GM21528 (cell line): Measurements from ENCODE around the gene GPRIN3.
"Not testable (repeated sequence)": the region's sequence is repeated elsewhere in the genome, so short reads cannot be mapped to it uniquely, and the experiment has no call there.

Source experiments
- ATAC-seq: cut with Tn5 transposase; IDR thresholded peaks from one replicate; pipeline ENCODE4 v1.9.1; 2021; ENCODE audit warnings: mild to moderate bottlenecking, moderate library complexity; ENCODE audit not compliant: unreplicated experiment, low FRiP score

Gene GPRIN3

DNA sequence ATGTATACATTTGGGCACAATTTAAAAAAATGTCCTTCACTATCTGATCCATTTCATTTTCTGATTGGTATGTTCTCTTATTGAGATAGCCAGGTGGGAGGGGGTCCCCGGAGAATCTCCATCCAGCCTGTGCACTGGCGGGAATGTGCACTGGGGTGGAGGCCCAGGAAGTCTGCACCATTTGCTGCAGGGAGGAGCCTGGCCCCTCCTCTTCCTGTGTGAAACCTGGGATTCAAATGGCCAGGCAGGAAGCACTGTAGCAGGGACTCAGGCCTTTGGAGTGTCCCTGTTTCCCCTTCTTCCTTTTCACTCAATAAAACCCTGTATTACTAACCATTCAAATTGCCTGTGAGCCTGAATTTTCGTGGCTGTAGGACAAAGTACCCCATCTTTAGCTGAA, 44.3 kb downstream of the GPRIN3 start:
- ATAC-seq, result no peak

DNA sequence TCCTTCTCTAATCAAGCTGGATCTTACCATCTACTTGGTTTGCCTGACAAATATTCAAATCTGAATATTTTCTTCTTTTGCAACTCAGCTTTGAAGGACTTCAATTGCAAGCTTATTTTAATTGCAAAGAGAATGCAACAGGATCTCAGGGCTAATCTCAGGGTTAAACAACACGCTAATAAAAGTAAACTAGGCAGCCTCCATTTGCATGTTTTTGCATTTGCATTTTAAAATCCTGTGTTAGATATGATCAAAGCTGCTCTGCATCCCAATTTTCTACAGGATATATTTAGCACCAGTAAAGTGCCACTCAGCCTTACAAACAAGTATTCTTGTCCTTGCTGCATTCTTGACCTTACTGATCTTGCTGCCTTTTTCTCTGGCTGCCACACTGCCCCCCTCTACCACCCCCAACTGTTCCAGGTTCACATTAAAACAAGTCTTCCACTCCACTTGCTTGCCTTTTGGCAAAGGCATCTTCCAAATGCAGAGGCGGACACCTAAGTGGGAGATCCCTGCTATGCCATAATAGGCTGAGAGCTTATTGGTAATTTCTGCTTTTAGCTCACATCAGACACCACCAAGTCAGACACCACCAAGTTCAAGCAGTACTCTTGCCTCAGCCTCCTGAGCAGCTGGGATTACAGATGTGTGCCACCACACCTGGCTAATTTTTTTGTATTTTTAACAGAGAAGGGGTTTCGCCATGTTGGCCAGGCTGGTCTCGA, 48.1 kb downstream of the GPRIN3 start:
- ATAC-seq, result no peak

DNA sequence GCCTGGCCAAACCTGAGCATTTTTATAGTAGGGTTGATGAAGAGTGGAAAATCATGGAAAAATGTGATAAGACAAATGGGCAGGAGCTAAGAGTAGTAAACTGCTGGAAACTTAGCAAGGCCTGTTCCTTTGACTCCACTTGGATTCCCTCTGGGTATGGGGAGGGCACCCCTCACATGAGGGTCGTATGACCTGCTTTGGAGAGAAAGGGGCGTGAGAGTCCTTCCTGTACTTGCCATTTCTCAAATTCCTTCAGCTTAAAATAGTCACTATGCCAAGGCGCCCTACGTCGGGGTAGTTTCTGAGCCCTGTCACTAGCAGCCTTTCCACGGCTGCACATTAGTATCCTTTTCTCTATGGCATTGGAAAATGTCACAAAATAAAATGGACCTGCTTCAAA, 49.1 kb downstream of the GPRIN3 start:
- no peak for ATAC-seq

DNA sequence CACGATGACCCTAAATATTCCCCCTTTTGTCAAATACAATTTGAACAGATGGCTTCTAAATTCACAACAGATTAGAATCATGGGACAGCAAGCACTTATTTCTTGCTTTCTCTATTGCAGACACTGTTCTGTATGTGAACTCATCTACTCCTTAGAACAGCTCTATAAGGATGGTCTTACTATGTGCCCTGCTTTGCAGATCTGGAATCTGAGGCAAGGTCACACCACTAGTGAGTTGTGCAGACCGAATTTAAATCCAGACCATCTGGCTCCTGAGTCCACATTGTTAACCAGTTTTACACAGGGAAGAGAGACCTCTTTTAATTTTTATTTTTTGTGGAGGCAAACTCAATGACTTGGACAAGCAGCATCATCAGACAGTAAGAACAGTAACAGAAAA, 50.2 kb downstream of the GPRIN3 start:
- ATAC-seq, result no peak

DNA sequence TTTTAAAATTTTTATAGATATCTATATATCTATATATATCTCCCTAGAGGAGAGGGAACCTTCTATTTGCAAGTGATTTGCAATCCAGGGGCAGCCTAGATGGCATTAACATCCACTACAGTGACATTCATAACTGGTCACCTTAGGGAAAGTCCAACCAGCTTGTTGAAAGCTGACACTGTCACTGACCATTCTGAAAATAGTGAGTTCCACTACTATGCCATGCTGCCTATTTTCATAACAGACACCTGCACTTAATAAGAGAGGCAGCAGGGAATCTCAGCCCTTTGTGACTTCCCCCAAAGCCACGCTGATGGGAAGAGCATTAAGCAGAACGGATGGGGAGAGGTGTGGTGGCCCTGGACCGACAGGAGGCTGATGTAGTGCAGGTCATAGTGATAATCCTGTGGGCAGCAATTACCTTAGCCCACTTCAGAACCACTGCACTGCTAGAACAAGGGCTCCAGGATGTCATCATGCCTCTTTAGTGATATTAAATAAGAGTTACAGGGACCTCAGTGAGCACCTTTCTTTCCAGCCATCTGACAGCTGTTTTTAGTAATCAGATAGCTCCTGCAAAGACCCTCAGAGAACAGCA, 51.3 kb downstream of the GPRIN3 start:
- ATAC-seq, result no peak

DNA sequence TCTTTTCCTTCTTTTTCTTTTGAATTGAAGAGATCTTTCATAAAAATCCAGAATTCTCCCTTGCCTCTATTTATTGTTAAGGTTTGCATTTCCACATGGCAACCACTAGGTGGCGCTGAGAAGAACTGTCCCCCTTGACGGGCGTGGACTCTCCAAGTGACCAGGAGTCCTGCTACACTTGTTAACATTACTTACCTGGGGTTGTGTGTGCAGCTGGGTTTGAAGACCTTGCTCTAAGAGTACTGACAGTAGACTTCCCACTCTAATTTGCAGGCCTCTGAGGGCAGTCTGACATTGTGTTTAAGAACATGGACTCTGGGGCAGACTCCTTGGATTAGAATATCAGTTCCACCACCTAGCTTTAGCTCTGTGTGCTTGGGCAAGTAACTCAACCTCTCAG, 52.8 kb downstream of the GPRIN3 start:
- no peak for ATAC-seq

DNA sequence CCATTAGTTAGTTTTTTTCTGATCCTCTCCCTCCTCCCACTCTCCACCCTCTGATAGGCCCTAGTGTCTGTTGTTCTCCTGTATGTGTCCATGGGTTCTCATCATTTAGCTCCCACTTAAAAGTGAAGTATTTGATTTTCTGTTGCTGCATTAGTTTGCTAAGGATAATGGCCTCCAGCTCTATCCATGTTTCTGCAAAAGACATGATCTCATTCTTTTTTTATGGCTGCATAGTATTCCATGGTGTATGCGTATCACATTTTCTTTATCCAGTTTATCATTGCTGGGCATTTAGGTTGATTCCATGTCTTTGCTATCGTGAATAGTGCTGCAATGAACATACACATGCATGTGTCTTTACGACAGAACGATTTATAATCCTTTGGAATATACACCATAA, 53.3 kb downstream of the GPRIN3 start:
- not testable (repeated sequence) for ATAC-seq

DNA sequence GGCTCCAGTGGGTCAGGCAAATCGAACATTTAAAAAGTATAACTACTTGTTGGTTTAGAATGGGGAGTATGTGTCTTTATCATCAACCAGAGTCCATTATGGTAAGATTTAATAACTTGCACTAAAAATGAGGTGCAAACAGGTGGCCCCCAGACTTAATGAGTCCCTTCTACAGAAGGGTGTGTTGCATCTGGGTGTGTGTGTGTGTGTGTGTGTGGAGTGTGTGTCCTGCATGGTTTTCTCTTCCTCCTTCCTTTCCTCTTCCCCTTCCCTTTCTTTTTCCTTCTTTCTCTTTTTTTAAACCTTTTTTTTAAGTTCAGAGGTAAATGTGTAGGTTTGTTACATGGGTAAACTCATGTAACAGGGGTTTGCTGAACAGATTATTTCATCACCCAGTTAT, 53.7 kb downstream of the GPRIN3 start:
- ATAC-seq, result no peak

DNA sequence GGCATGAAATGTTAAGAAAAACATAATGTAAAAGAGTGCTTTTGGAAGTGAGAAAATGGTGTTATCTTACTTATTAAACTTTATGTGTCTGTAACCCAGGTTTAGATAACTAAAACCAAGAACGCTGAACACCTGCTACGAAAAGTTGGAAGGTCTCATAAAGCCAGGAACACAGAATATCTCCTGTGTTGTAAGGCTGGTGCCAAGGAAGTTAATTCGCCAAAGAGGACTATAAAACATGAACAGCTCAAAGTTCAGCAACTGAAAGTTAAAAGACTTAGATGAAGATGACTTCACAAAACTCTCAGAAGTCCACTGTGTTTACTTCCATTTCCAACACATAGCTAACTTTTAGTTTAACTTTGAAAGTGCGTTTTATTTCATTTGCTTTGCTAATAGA, 54.3 kb downstream of the GPRIN3 start:
- no peak for ATAC-seq

DNA sequence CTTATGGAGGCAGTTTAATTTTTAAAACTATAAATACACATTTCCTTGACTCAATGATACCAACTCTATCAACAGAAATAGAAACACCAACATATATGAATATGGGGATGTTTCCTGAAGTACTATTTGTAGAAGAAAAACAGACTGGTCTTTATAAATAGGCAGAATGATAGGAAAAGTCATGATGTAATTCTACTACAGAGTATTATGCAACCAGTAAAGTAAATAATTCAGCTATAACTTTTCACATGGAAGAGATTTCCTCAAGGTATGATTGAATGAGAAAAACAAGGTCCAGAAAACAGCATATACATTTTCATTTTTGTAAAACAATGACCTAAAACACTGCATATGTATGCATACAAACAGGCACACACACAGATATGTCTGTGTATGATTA, 56.2 kb downstream of the GPRIN3 start:
- ATAC-seq, result no peak

DNA sequence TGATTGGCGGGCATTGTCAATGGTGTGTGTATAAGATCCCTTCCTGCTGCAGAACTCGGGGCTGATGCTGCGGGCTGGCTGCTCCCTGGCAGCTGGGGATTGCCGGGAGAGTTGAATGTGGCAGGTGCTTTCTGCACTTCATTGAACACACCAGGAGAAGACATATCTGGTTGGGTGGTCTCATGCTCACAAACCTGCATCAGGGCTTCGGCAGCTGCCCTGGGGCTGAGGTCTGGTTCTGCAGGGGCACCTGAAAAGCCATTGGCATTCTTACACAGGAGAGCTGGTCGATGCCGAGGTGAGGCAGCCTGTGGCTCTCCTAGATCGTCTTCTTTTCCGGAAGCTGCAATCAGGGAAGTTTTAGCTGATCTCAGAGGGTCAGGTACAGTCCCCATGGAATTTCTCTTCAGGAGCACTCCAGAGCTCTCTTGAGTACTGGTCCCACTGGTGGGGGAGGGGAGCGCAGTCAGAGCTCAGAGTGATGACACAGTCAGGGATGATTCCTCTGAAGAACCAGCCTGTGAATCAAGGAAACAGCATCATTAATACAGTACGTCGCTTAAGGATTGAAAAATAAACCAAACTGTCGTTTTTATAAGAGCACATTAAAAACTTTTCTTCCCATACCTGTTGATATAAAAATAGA, 57.8 kb downstream of the GPRIN3 start:
- no peak for ATAC-seq

DNA sequence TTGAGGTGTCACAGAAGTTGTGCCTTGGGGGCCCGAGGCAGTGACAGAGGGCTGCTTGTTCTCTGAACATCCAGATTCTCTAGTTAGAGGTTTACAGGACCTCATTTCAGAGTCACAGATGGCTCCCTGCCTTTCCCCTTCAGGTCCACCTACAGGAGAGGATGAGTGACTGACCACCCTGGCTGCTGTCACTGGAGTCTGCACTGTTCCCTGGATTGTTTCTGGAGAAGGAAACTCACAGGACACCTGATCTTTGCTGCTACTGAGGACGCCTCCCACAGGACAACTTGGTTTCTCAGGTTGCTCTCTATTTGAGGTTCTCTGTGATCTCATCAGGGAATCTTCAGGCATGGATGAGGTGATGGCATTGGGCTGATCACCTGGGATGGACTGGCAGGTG, 58.3 kb downstream of the GPRIN3 start:
- ATAC-seq, result no peak

DNA sequence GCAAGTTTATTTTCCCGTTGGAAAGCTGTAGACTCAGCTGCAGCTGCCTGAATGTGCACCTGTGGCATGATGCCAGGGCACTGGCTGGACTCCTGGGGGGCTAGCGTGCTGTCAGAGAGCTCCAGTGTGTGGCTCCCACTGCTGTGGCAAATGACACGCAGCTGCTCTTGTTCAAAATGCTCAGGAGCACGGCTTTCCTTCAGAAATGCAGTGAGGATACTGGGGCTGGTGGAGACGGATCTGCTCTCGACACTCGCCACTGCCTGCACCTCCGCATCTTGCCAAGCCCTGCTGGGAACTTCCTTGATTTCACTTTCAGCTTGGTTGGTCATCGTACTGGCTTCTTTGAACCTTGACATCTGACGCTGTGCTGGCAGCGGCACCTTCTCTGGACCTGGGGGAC, 58.7 kb downstream of the GPRIN3 start:
- ATAC-seq, result no peak

DNA sequence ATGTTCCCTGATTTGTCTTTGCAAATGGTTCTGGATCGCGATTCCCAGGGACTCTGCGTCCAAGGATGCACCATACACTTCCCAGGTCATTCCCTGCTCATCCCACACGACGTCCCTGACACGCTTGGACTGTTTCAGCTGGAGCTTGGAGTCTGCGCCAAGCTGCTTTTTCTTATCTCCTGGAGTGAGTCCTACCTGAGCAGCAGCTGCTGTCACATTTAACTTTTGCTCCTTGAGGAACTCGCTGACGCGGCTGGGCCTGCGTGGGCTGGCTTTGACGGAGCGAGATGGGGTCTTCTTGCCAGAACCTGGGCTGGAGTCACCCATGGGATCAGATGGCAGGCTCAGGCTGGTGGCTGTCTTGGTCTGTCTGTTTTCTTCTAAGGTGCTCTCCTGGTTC, 59.6 kb downstream of the GPRIN3 start:
- ATAC-seq, result no peak

DNA sequence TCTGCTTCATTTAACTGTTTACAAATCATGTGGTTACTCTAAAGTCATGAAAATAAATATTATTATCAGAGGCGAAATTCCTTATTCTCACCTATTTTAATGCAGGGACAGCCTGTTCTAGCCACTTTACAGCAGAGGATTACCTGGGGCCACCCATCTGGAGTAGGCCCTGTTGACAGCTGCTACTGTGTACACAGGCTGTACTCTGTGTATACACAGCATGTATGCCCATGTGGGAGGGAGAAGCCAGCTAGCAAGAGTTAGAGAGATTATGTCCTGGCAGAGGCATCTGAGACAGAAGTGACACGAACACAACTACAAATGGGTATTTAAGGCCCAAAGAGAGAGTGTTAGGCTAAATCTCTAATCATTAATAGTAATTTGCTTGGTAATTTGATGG, 62.1 kb downstream of the GPRIN3 start:
- ATAC-seq, result no peak

DNA sequence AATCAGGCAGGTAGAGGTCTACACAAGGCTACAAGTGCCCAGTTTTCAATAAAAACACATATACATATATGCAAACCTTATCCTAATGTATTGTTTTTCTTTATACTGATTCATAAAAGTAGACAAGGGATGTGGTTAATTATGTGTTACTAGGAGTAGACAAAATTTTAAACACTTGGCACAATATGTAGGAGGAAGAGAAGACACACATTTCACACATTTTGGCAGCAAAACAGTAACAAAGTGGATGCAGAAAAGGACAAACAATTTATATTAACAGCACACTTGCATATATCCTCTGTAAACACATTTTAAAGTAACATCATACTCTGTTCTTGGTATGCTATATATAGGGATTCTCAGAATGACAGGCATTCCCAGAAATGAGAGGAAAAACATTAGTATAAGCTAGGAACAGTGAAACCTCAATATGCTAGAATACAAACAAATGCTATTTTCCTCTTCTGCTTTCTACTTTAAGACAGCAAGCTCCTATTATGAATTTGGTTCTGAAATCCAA, 63.8 kb downstream of the GPRIN3 start:
- no peak for ATAC-seq

DNA sequence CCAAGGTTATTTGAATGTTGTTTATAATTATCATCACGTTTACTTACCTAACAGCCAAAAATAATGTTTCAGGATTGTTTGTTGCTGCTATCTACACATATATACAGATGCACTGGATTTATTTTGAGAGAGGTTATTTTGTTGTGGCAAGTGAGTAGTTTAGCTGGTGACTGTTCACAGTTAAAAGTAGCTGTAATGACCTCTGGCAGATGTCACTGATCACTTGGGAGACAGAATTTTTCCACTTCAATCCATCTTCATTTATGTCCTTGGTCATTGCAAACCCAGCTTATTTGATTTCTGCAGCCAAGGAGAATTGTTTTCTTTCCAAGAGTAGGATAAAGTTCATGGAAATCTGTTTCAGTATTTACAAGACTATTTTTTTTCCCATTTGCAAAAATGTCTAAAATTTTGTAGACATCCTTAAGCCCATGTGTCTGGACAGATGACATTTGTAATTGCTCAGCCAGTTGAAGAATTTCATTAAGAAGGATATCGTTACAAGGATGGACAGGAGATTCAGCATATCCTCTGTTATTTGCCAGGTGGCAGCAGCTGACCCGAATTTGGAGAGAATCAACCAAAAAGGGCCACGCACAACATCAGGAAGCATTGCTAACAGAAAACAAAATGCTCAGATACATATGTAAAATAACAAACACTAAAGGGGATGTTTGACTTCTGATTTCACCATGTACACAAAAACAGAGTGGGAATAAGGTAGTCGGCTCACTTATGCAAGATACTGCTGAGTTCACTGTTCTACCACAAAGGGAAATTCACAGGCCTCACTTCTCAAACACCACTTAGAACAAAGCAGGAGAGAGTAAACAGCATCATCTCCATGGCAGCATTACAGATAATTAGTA, 64.5 kb downstream of the GPRIN3 start:
- ATAC-seq, result no peak

DNA sequence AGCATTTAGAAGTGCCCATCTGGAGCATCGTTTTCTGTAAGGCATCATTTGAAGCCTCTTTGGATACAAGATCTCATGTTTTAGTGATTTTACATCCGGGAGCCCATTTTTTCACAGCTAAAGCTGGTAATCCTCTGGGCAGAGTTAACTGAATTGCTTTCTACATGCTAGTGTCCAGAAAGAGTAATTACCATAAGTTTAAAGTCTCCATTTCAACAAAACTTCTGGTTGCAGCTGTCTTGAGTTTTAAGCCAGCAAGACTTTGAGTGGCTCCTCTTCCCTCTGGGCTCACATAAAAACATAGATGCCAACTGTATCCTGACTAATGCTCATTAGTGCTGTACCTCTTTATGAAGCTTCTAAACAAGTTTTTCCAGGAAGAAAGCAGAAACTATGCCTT, 65.4 kb downstream of the GPRIN3 start:
- no peak for ATAC-seq

DNA sequence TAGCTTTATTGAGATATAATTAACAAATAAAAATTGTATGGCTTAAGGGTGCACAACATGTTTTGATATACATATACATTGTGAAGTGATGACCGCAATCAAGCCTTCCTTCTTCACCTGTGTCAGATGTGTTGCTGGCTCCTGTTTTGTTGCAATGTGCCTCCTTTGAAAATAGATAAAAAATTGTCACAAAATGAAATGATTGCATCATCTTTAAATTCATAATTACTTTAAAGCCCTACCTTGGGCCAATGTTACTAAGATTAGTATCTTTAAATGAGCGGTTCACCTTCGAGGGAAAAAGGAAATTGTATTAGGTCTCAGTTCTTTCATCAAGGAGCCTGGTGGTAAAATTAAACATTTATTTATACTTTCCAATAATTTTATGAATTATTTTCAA, 77.3 kb downstream of the GPRIN3 start:
- ATAC-seq, result no peak

DNA sequence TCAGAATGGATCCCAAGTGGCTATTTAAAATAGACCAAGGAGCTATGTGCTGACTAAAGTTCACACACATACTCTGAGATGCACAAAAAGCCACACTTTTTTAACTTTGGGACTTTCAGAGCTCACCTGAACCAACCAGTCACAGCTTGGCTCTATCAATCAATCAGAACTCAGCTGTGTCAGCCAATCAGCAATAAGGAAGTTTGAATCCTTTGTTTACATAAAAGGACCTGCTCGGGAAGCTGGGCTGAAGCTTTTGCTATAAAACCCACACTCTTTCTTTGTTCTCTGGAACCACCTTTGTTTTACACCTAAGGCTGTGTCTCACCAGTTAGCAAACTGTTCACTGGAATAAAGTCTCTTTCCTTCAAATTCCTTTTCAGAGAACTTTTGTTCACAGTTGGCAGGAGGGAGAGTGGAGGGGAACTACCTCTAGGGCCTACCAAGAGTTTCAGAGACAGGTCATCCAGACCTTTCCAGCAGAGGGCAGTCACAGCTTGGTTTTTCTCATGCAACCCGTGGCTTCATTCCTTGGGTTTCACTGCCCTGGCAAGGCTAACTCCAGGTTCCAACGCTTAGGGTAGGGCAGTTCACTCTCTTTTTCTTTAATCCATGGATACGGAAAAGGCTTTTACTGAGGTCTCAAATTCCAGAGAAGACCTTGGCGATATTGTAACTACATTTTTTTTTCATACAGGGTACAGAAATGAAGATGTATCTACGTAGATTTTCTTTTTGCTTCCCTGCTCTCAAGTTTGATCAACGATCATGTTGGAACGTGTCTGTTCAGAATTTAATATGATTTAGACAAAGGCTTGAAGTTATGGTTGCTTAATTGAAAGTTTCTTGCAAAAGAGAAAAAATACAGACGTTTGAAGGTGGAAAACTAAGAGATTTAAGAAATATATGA, 80.7 kb downstream of the GPRIN3 start:
- peak; percentile 86 for ATAC-seq
